Activated CD8-positive, alpha-beta memory T cell treated with anti-CD3 and anti-CD28 coated beads, Interleukin-2, amount 10 ng/mL, durations not matched to agents 7 days and 5 days (primary cell): ENCODE measurements around the gene E2F6. TPM values are rescaled to one million over a fixed set of nuclear protein-coding genes. Genes with fewer than 3 reads are reported as not detected.

Experiments used
- ATAC-seq: fragments of 150-1000 bp; cut with Tn5 transposase; one replicate; pipeline ENCODE4 v1.10.0; 2021; ENCODE audit warnings: moderate library complexity
- CTCF ChIA-PET: fragments of 350-600 bp; sonication (Branson Sonifier 250); formaldehyde crosslinking; loops from one replicate; lab custom pipeline; 2021; ENCODE audit warnings: antibody characterized with exemption; lab: Charles Lee
- DNase-seq: peaks from one replicate; pipeline ENCODE4 v3.0.0-alpha.2; 2020
- H3K27ac Mint-ChIP-seq: one replicate; pipeline ENCODE4 v1.8.0; 2021; ENCODE audit warnings: mild to moderate bottlenecking, mixed read lengths
- H3K27me3 Mint-ChIP-seq: one replicate; pipeline ENCODE4 v1.8.0; 2021; ENCODE audit warnings: mixed read lengths
- H3K36me3 Mint-ChIP-seq: one replicate; pipeline ENCODE4 v1.8.0; 2021; ENCODE audit warnings: mild to moderate bottlenecking, mixed read lengths
- H3K4me1 Mint-ChIP-seq: one replicate; pipeline ENCODE4 v1.8.0; 2021; ENCODE audit warnings: mixed read lengths
- H3K4me3 Mint-ChIP-seq: one replicate; pipeline ENCODE4 v1.8.0; 2021; ENCODE audit warnings: mild to moderate bottlenecking, moderate library complexity, mixed read lengths
- H3K9me3 Mint-ChIP-seq: one replicate; pipeline ENCODE4 v1.8.0; 2022; ENCODE audit warnings: low read depth, mixed read lengths
- total RNA-seq, 2 experiments: library from RNA; stranded (reverse); gene quantifications; one replicate each; pipeline ENCODE4 v1.2.3, GENCODE V29; 2021

E2F6 gene
- total RNA-seq, 2 experiments from 2014 or later, result 7.5 to 11.8 TPM

DNA sequence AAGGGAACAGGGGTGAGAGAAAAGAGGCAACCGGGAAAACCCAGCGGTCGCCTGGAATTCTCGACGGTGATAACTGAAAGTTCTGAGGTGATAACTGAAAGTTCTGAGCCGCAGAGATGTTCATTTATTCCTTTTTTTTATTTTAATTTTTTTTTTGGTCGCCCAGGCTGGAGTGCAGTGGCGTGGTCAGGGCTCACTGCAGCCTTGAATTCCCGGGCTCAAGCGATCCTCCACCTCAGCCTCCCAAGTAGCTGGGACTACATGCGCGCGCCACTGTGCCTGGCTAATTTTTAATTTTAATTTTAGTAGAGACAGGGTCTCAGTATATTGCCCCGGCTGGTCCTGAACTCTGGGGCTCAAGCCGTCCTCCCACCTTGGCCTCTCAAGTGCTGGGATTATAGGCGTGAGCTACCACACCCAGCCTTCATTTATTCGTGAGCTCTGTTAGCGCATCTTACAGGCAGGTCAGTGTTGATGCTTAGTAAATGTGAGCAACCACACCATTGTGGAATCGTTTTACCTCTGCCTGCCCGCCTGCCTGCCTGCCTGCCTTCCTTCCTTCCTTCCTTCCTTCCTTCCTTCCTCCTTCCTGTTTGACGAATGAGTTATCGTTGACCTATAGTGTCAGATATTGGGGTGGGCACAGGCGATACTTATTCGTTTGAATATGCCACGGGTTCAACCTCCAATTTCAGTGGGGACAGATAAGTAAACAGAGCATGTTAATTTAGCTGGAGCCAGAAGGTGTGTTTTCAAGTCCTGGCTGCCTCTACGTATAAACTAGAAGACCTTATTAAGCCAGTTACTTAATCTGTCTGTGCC is 557 bp upstream of the E2F6 start:
- CTCF ChIA-PET, result interaction anchor here (0.9 to 6.2 kb wide), 6 partner anchors 11 to 335 kb away, joined by 3 to 33 read pairs (median 14); a partner anchor contains a TSS
- ATAC-seq (peak; percentile 25), DNase-seq (no peak)
- peaks cover 12% of the 10 kb centered on the region for H3K36me3 Mint-ChIP-seq
- peak overlapping the region; percentile 93 for H3K4me3 Mint-ChIP-seq
- H3K27me3 Mint-ChIP-seq, result no peaks in the 10 kb centered on the region
- H3K4me1 Mint-ChIP-seq, result peaks cover 27% of the 10 kb centered on the region
- no peaks in the 10 kb centered on the region for H3K9me3 Mint-ChIP-seq
- peak overlapping the region; percentile 82 for H3K27ac Mint-ChIP-seq

DNA sequence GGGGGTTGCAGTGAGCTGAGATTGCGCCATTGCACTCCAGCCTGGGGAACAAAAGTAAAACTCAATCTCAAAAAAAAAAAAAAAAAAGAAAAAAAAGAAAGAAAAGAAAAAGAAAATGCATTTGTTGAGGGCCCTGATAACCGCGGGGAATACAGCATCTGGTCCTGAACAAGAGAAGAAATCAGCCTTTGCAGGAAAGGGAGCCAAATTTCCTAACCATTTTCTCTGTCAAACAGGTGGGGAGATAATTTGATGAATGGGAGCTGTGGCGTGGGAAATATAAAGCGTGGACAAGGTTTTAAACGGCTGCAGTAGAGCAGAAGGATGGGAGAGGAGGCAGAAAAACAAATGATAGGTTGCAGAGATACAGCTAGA is 864 bp downstream of the E2F6 start:
- no peak for DNase-seq
- Mint-ChIP-seq H3K27ac (peak overlapping the region; percentile 82), H3K4me3 (peak overlapping the region; percentile 93), H3K4me1 (peaks cover 27% of the 10 kb centered on the region), H3K27me3 (no peaks in the 10 kb centered on the region), H3K36me3 (peaks cover 12% of the 10 kb centered on the region), H3K9me3 (no peaks in the 10 kb centered on the region)
- no peak for ATAC-seq
- CTCF ChIA-PET, result interaction anchor here (1.0 to 6.2 kb wide), 5 partner anchors 13 to 341 kb away, joined by 3 to 33 read pairs (median 13); a partner anchor contains a TSS

DNA sequence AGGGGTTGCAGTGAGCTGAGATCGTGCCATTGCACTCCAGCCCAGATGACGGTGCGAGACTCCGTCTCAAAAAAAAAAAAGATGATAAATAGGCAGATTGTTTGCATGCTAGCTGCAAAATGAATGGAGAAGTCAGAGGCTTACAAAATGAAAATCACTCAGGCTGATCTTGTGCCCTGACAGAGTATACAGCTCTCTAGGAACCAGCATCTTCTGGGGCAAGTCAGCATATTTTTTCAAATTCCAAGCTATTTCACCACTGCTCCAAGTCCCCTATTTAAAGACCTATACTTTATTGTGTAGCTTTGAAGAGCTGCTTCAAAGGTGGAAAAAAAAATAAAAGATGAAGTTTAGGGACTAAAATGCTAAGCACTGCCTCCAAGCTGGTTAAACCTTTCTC is 6.1 kb downstream of the E2F6 start:
- Mint-ChIP-seq H3K27ac (no peak overlapping the region), H3K4me3 (no peak overlapping the region), H3K36me3 (peaks cover 14% of the 10 kb centered on the region), H3K4me1 (peaks cover 31% of the 10 kb centered on the region), H3K9me3 (no peaks in the 10 kb centered on the region), H3K27me3 (no peaks in the 10 kb centered on the region)
- no peak for DNase-seq
- CTCF ChIA-PET, result interaction anchor here (0.8 to 1.6 kb wide), 3 partner anchors 9 to 327 kb away, joined by 3 to 4 read pairs (median 3); a partner anchor contains a TSS
- ATAC-seq, result no peak

DNA sequence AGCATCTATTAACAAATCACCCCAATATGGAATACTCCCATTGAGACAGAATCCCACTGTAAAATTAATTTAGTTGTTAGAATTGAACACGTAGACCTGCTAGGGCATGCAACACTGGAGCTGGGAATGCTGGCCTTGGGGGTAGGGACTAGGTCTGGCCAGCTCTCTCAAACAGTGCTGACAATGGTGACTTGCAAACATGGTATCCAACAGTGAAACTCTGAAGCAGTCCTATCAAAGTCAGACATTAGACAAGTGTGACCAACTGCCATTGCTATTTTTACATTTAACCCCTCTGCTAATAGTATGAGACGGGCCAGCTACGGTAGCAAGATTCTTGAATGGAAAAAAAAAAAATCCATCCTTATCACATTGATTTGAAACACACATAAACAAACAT is 7.2 kb downstream of the E2F6 start:
- Mint-ChIP-seq H3K9me3 (no peaks in the 10 kb centered on the region), H3K27me3 (no peaks in the 10 kb centered on the region), H3K27ac (no peak overlapping the region), H3K4me1 (peaks cover 22% of the 10 kb centered on the region), H3K36me3 (peaks cover 7% of the 10 kb centered on the region), H3K4me3 (no peak overlapping the region)
- DNase-seq (no peak), ATAC-seq (no peak)
- CTCF ChIA-PET, result interaction anchor here (0.8 to 1.2 kb wide), 3 partner anchors 12 to 355 kb away, joined by 3 read pairs; a partner anchor contains a TSS

DNA sequence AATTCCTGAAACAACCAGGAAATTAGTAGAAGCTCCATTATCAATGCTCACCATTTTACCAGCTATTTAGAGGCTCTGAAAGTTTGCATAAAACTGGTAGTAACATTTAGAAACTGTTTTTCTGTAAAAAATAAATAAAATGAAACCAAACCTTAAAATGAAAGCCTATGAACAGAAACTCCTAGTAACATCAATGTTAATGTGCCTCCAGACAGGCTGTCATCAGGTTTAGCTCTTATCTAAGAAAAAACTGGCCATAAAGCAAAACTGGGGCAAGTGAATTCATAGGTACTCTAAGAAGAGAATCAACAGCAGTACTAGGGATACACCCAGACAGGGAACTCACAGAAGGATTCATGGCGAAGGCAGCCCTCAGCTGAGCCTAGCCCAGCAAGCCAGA is 8.0 kb downstream of the E2F6 start:
- ATAC-seq (no peak), DNase-seq (no peak)
- peaks cover 3% of the 10 kb centered on the region for H3K36me3 Mint-ChIP-seq
- no peak overlapping the region for H3K27ac Mint-ChIP-seq
- no peaks in the 10 kb centered on the region for H3K9me3 Mint-ChIP-seq
- H3K4me3 Mint-ChIP-seq, result no peak overlapping the region
- peaks cover 17% of the 10 kb centered on the region for H3K4me1 Mint-ChIP-seq
- no peaks in the 10 kb centered on the region for H3K27me3 Mint-ChIP-seq
- CTCF ChIA-PET, result interaction anchor here (0.7 to 1.5 kb wide), 5 partner anchors 20 to 354 kb away, joined by 3 to 4 read pairs (median 3); no protein-coding TSS in a partner anchor

DNA sequence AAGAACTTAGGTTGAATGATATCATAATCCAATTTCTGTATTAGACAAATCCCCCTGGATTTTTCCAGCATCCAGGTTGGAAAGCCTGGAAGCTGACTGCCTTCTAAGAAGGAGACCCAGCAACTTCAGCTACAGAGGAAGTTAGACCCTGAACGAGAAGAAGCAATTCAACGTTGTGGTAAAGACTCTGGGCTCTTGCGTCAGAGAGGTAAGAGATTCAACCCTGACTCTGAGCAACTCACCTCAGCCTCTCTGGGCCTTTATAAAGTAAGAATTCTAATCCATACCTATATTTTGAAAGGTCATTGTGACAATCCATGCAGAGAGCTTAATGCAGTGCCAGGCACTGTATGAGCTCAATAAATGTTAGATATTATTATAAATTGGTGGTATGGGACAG is 9.7 kb downstream of the E2F6 start:
- H3K27ac Mint-ChIP-seq, result no peak overlapping the region
- H3K4me3 Mint-ChIP-seq, result no peak overlapping the region
- H3K9me3 Mint-ChIP-seq, result no peaks in the 10 kb centered on the region
- H3K27me3 Mint-ChIP-seq, result no peaks in the 10 kb centered on the region
- ATAC-seq (no peak), DNase-seq (no peak)
- H3K36me3 Mint-ChIP-seq, result peaks cover 5% of the 10 kb centered on the region
- peaks cover 17% of the 10 kb centered on the region for H3K4me1 Mint-ChIP-seq
- CTCF ChIA-PET, result no interaction called here

DNA sequence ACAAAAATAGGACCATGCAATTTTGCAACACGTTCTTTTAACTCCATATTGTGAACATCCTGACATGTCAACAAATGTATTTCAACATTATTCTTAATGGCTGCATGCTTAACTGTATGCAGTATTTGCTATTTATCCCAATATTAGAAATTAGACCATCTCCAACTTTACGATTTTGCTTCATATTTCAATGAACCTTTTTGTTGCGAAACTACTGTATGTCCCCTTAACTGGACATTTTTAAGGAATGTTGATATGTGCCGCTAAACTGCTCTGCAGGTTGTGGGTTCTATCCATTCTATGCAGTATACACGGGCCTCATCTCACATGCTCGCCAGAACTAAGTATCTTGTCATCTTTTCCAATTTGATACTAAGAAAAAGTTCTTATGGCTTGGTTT is 11.1 kb downstream of the E2F6 start:
- H3K36me3 Mint-ChIP-seq, result peaks cover 7% of the 10 kb centered on the region
- DNase-seq (no peak), ATAC-seq (no peak)
- H3K4me3 Mint-ChIP-seq, result no peak overlapping the region
- no peak overlapping the region for H3K27ac Mint-ChIP-seq
- H3K27me3 Mint-ChIP-seq, result no peaks in the 10 kb centered on the region
- no peaks in the 10 kb centered on the region for H3K9me3 Mint-ChIP-seq
- peaks cover 17% of the 10 kb centered on the region for H3K4me1 Mint-ChIP-seq
- CTCF ChIA-PET, result no interaction called here

DNA sequence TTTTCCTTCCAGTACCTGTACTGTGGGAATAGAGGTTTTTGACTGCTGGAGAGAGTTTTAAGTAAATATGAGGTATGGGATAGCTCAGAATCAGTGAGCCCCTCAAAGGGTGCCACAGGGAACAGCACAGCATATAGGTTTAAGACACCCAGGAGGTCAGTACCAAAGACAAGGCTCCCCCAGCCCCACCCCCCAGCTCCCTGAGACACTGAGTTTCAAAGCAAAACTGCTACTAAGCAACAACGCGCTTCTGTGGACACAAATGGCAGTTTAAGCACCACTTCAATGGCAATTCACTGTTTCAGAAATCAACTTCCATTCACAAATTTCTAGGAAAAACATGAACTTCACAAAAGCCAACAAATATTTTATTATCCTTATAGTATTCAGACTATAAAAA is 15.2 kb downstream of the E2F6 start:
- Mint-ChIP-seq H3K4me1 (peaks cover 3% of the 10 kb centered on the region), H3K27me3 (no peaks in the 10 kb centered on the region), H3K27ac (peak overlapping the region; percentile 40), H3K36me3 (peaks cover 21% of the 10 kb centered on the region), H3K4me3 (no peak overlapping the region), H3K9me3 (no peaks in the 10 kb centered on the region)
- CTCF ChIA-PET, result interaction anchor here (0.8 to 0.9 kb wide), 2 partner anchors 9 to 318 kb away, joined by 4 to 6 read pairs; a partner anchor contains a TSS
- ATAC-seq, result no peak
- no peak for DNase-seq

DNA sequence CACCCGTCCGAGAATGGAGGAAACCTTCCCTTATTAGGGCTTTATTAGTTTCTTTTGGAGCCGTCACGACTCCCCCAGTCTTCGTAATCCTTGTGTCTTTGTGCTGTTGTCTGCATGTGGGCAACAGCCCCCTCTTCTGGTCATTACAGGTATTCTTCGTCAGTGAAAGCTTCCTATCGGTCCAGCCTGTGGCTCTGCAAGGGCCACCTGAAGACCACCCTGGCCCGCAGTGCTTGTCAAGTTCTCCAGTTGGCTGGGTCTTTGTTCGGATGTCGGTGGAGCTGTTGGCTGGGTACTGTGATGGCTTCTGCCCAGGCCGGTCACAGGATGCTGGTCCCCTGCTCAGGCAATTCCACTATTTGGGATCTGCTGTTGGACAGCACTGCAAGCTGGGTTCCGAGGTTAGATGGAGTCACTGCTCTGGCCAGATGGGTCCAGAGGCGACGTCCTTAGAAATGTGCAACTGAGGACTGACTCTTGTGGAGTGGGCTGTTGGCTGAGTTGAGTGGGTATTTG is 19.2 kb downstream of the E2F6 start:
- CTCF ChIA-PET, result interaction anchor here (0.6 to 3.2 kb wide), 13 partner anchors 12 to 341 kb away, joined by 3 to 36 read pairs (median 4); partner anchors contain the start of gene E2F6
- H3K36me3 Mint-ChIP-seq, result peaks cover 46% of the 10 kb centered on the region
- no peaks in the 10 kb centered on the region for H3K4me1 Mint-ChIP-seq
- no peaks in the 10 kb centered on the region for H3K27me3 Mint-ChIP-seq
- ATAC-seq (peak; percentile 61), DNase-seq (peak; percentile 55)
- no peak overlapping the region for H3K27ac Mint-ChIP-seq
- peaks cover 9% of the 10 kb centered on the region for H3K9me3 Mint-ChIP-seq
- H3K4me3 Mint-ChIP-seq, result no peak overlapping the region

DNA sequence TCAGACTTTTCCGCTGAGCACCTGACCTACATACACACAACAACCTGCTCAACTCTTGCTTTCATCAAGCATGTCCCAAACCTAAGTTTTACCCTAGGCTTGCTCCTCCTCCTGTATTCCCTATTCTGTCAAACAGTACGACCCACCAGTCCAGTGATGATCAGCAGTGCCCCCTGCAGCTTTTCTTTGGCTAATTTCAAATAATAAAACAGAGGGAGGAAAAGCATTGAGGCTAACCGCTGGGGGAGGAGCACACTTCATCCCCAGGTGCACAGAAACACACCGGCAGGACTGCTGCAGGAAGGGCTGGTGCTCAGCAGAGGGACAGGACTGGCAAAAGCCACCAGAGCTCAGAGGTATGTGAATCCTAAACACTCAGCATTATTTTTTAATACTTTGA is 21.2 kb downstream of the E2F6 start:
- CTCF ChIA-PET, result interaction anchor here (0.9 kb wide), 1 partner anchor 609 kb away, joined by 3 read pairs; no protein-coding TSS in a partner anchor

DNA sequence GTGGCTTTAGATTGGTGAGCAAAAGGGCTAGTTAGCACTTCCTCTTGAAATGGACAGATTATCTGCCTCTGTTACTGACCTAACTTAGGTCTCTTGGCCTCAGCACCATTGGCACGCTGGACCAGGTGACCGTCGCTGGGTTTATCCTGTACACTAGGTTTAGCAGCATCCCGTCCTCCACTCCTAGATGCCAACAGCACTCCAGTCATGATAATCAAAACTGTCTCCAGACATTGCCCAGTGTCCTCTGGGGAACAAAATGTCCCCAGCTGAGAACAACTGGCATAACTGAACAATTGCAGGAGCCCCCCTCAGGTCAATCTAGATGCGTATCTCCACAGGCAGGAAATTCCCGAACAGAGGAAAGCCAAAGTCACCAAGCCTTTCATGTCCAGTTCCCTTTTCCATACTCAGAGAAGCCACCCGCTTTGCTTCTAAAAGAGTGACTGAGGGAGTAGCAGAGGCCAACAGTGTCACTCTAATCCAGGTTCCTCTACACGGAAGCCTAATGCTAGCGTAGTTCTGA is 27.3 kb downstream of the E2F6 start:
- no peaks in the 10 kb centered on the region for H3K27me3 Mint-ChIP-seq
- CTCF ChIA-PET, result interaction anchor here (1.2 kb wide), 1 partner anchor 306 kb away, joined by 3 read pairs; a partner anchor contains a TSS
- no peak overlapping the region for H3K27ac Mint-ChIP-seq

More for the DNA sequence above, 21.2 kb downstream of the E2F6 start:
- H3K27ac Mint-ChIP-seq, result no peak overlapping the region
- peaks cover 12% of the 10 kb centered on the region for H3K9me3 Mint-ChIP-seq
- peaks cover 54% of the 10 kb centered on the region for H3K36me3 Mint-ChIP-seq
- H3K4me1 Mint-ChIP-seq, result no peaks in the 10 kb centered on the region
- H3K27me3 Mint-ChIP-seq, result no peaks in the 10 kb centered on the region
- DNase-seq (no peak), ATAC-seq (no peak)
- H3K4me3 Mint-ChIP-seq, result no peak overlapping the region

DNA sequence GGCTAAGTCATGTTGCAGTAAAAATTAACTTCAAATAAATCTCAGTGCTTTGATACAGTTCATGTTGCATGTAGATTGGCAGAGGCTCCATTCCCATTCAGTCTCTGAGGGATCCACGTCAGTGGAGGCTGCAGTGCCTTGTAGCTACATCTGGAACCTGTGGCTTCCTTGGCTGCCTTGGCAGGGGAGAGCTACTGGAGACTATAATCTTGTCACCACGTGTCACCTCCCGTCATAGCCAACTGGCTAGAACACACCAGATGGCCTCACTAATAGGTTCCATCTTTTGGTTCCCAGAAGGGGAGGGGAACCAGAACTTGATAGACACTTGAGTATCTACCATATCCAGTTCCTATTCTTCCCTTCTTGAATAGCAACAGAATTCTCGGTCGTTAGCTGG is 28.4 kb downstream of the E2F6 start:
- CTCF ChIA-PET, result no interaction called here
- DNase-seq (no peak), ATAC-seq (no peak)
- Mint-ChIP-seq H3K27me3 (no peaks in the 10 kb centered on the region), H3K9me3 (peaks cover 8% of the 10 kb centered on the region), H3K27ac (no peak overlapping the region), H3K36me3 (peaks cover 19% of the 10 kb centered on the region), H3K4me1 (no peaks in the 10 kb centered on the region), H3K4me3 (no peak overlapping the region)

More for the DNA sequence above, 27.3 kb downstream of the E2F6 start:
- Mint-ChIP-seq H3K4me3 (no peak overlapping the region), H3K36me3 (peaks cover 28% of the 10 kb centered on the region), H3K4me1 (no peaks in the 10 kb centered on the region), H3K9me3 (peaks cover 10% of the 10 kb centered on the region)
- DNase-seq (no peak), ATAC-seq (no peak)

DNA sequence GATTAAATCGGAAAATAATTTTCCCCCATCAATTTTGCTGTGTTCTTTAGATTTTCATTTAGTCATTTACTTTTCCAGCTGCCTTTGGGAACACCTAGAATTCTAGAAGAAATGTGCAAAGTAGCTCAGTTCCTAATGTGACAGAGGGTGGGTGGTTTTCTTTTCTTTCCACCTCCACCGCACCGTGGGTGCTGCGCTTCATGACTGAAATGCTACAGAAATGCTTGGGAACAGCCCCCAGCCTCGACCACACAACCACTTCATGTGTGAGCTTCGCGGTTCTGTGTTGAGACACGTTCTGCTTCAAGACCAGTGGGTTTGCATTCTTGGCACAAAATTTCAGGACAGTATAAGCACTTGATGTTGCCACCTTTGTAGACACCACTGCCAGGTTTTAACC is 30.9 kb downstream of the E2F6 start:
- no peak for ATAC-seq
- H3K27me3 Mint-ChIP-seq, result no peaks in the 10 kb centered on the region
- H3K27ac Mint-ChIP-seq, result no peak overlapping the region
- H3K36me3 Mint-ChIP-seq, result peaks cover 2% of the 10 kb centered on the region
- H3K4me1 Mint-ChIP-seq, result no peaks in the 10 kb centered on the region
- CTCF ChIA-PET, result no interaction called here
- no peak overlapping the region for H3K4me3 Mint-ChIP-seq
- no peak for DNase-seq
- no peaks in the 10 kb centered on the region for H3K9me3 Mint-ChIP-seq
